ENCODE measurements around the gene ITGAE.
A peak's percentile ranks its signal among the peaks of the same experiment; 100 is the strongest.
"Not testable (repeated sequence)": the region's sequence is repeated elsewhere in the genome, so short reads cannot be mapped to it uniquely, and the experiment has no call there.

The ITGAE gene

DNA sequence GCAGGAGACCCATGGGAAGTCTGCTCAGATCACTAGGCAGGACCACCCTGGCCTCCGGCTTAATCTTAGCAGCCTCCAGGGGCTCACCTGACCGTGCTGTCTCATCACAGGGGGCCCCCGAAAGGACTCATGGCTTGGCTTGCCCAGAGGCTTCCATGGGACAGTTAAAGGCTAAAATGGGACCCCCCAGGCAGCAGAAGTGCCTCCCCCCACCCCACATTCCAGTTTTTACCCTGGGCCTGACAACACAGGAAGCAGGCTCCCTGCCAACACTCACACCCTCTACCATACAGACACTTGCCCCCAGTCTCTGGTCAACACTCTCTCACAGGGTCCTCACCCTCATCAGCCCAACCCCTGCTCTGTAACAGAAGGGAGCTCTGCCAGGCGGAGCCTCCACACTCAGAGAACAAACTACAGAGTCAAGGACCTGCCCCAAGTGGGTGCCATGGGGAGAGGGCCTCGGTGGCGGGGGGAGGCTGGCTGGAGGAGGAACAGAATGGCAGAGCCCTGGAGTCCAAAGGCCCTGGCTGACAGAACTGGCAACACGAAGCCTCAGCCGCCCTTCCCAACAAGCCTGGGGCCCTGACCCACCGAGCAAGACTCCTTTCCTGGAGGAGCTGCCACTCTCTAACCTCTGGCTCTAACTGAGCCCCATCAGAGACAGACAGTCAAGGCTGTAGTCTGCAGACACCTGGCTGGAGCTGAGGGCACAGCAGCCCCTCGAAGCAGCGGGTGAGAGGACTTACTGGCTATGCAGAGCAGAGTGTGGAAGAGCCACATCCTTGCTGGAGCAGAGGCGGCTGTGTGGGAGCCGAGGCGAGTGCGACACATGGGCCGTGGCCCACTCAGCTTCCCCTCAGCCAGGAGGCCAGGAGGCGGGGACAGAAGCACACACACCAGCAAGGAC lies at the start of gene ITGAE:
Gene ITGAE, minus strand, starts transcription at position 827 of the 910 bp plus-strand sequence. Its CDS starts 44 bp downstream, at position 783.
- DNase-seq (ENCODE audit: low read depth in 2 of 2): peak in 1 of 2 donors; percentile 24

GRCh38 chr17:3848229-3848835 lies 47.3 kb upstream of the ITGAE start:
- DNase-seq (ENCODE audit: low read depth in 2 of 2): no peak

DNA sequence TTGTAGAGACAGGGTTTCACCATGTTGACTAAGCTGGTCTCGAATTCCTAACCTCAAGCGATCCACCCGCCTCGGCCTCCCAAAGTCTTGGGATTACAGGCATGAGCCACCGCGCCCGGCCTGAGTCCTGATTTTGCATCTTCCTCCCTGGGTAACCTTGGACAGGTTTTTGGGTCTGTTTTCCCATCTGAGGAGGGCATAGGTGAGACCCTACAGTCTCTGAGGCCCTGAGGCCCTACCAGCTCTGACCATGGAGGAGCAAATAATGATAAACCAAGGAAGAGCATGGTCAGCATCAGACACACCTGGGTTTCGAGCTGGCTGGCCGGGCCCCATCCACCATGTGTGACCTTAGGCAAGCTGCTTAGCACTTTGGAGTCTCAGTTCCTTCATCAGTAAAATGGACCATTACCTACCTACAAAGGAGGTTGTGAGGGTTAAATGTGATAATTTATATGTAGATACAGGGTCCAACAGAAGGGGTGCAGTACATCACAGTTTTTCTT lies 46.2 kb upstream of the ITGAE start:
- DNase-seq (ENCODE audit: low read depth in 2 of 2): no peak

- DNase-seq (ENCODE audit: low read depth in 2 of 2): no peak
These were observed 45.6 kb upstream of the ITGAE start for GRCh38 chr17:3846437-3847164.

GRCh38 chr17:3845621-3846436 lies 44.8 kb upstream of the ITGAE start, which contains the start of gene NCBP3:
Gene NCBP3 (minus strand): TSS chr17:3846246. CDS start chr17:3846223, 23 bp downstream.
- peak; percentile 84 to 91 for DNase-seq (ENCODE audit: low read depth in 2 of 2)

DNA sequence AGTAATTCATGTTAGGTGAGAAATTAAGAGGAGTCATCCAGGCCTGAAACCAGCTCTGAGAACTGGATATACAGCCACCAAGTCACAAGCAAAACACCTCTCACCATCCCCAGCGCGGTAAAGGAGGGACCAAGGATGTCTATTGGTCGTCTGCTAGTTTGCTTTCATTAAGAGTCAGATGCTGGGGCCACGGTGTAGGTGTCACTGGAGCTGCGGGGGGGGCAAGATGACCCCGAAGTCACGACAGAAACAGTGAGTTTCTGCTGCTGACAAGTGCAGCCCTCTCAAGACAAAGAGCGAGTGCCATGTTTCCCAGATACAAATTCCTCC lies 44.3 kb upstream of the ITGAE start:
- peak; percentile 8 to 33 for DNase-seq (ENCODE audit: low read depth in 2 of 2)

DNA sequence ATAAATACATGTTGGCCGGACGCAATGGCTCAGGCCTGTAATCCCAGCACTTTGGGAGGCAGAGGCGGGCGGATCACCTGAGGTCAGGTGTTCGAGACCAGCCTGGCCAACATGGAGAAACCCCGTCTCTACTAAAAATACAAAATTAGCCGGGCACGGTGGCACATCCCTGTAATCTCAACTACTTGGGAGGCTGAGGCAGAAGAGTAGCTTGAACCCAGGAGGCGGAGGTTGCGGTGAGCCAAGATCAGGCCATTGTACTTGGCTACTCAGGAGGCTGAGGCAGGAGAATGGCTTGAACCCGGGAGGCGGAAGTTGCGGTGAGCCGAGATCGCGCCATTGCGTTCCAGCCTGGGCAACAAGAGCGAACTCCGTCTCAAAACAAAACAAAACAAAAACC lies 43.6 kb upstream of the ITGAE start:
- DNase-seq (ENCODE audit: low read depth in 2 of 2): not testable (repeated sequence)

DNA sequence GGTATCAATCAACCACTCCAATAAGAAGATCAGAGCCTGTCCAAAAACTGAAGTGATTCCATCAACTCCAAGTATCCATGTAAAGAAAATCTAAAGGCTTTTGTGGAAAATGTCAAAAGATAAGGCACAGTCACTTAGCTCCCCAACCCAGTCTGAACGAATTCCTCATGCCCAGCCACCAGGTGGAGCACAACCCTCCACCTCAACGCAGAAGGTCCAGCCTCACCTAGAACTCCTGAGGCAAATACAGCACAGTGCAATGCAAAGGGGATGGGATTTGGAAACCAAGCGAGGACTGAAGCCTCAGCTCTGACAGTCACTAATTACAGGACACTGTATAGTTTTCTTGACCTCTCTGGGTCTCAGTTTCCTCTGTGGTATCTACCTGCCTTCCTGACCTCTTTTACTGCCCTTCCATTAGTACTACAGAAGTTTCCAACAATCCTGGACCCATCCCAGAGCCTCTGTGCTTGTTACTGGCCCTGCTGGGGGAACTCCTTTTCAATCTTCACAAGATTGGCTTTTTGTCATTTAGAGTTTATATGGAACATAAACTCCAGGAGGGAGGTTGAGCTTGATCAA lies 43.0 kb upstream of the ITGAE start:
- DNase-seq (ENCODE audit: low read depth in 2 of 2): peak; percentile 17 to 28

GRCh38 chr17:3838206-3838605 lies 37.2 kb upstream of the ITGAE start:
- DNase-seq (ENCODE audit: low read depth in 2 of 2): no peak

- no peak for DNase-seq (ENCODE audit: low read depth in 2 of 2)
These were observed 35.6 kb upstream of the ITGAE start for GRCh38 chr17:3836551-3836950.

- DNase-seq (ENCODE audit: low read depth in 2 of 2): no peak
These were observed 34.6 kb upstream of the ITGAE start for GRCh38 chr17:3835410-3836229.

DNA sequence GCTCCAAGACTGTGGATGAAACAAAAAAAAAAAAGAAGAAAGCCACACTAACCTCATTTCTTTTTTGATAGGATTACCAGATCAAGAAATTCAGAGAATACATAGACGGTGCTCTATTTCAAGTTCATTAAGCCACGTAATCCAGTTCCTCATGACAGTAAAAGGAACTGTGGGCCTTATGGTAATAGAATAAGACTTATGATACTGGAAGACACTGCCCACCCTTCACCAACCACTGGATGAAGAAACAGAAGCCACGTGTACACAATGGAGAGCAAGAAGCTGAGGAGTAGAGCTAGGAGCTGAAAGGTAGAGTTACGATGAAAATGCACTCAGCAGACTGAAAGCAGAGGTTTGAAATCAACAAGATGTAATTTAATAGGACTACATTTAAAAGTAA lies 33.8 kb upstream of the ITGAE start:
- no peak for DNase-seq (ENCODE audit: low read depth in 2 of 2)

DNA sequence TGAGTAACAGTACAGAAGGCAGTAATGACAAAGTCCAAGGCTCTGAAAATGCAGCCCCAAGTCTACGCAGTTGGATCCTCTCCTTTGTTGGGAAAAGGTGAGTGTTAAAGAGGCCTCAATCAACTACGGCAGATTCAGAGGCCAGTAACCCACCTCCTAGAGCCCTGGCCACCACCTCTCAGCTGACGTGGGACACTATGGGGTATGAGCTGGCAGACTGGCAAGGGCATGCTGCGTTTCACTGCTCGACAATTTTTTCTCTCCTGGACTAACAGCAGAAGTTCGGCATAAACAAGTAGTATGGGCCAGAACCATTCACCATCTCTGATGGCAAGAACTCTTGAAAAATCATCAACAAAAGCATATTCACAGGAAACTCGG lies 27.9 kb upstream of the ITGAE start:
- no peak for DNase-seq (ENCODE audit: low read depth in 2 of 2)

DNA sequence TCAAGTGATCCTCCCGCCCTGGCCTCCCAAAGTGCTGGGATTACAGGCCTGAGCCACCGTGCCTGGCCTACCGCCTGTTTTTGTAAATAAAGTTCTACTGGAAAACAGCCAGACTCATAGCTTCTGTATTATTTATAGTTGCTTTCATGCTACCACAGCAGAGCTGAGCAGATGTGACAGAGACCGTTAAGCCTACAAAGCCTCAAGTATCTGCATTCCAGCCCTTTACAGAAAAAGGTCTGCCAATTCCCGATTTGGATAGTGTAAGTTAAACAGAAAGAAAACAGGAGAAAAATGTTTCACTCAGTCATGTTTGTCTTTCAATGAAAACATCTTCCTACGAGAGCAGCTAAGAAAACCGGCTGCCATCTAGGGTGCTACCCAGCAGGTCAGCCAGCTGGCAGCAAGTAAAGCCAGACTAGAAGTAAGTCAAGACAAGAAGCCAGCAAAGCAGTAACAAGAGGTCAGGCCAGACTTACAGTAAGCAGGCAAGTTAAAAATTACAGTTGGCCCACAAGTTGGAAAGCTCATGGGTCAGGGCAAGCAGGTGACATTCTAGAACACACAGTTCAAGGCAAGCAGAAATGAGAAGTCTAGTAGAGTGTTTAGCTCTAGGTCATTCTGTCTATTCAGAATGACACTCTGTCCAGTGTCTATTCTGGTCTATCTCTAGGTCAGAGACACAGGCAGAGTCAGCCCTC lies 27.3 kb upstream of the ITGAE start:
- DNase-seq (ENCODE audit: low read depth in 2 of 2): no peak

DNA sequence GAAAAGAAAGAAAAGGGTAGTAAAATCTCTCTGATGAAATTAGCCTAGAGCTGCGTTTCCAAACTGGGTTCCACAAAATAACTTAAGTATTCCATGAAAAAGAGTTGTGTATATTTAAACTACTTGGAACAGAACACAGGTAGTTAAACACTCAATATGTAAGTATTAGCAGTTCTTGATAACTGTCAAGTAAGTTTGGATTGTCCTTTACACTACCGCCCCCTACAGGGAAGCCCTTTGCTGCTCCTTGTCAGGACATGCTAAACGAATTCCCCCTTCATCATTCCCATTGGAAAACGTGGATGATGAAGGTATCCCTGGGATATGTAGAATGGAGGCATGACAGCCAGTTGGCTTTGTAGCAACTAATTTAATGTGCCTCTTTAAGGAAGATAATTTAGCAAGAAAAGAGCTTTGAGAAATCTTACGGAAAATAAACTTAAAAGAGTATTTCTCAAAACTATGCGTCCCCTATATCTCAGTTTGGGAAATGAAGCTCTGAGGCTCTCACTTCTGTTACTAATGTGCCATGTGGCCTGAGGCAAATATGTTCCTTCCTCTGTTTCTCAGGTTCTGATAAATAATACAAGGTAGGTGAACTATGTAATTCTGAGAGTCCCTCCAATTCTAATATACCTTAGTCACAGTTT lies 26.3 kb upstream of the ITGAE start:
- DNase-seq (ENCODE audit: low read depth in 2 of 2): peak; percentile 39 to 44

DNA sequence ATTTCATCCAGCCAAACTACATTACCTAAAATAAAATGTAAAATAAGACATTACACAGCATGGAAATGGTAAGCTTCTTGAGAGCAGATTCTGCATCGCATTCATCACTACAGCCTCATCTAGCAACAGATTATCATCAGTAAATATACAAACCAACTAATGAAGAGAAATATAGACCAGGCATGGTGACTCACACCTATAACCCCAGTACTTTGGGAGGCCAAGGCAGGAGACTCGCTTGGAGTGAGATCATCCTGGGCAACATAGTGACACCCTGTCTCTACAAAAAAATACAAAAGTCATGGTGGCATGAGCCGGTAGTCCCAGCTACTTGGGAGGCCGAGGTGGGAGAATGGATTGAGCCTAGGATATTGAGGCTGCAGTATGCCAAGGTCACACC lies 25.2 kb upstream of the ITGAE start:
- no peak for DNase-seq (ENCODE audit: low read depth in 2 of 2)

DNA sequence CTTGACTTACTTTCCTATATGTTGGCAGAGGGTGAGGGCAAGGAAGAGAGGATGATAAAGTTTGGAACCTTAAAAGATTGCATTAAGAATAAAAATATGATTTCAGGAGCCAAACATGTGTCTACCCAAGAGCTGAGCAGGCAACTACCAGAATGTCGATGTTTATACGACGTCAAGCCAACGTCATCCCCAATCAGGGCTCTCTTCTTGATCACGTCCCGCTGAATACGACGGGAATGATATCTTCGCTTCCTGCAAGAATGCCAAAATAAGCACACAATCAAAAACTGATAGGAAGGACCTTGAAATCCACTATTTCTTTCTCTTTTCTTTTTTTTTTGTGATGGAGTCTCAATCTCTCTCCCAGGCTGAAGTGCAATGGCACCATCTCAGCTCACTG lies 20.1 kb upstream of the ITGAE start:
- no peak for DNase-seq (ENCODE audit: low read depth in 2 of 2)

- DNase-seq (ENCODE audit: low read depth in 2 of 2): no peak
These were observed 17.8 kb upstream of the ITGAE start for GRCh38 chr17:3818786-3819185.

All from stimulated activated CD8-positive, alpha-beta memory T cell treated with anti-CD3 and anti-CD28 coated beads, Interleukin-2, amount 100 ng/mL, for 48 hours (primary cell).